HCT116 (cell line): ENCODE measurements around the gene UBAP2. TPM values are rescaled to one million over a fixed set of nuclear protein-coding genes. Genes with fewer than 3 reads are reported as not detected.

Source experiments
- ATAC-seq: fragments of 200-7000 bp; cut with Tn5 transposase; 2 replicates; pipeline ENCODE4 v1.9.1; 2020; ENCODE audit warnings: mild to moderate bottlenecking, moderate library complexity
- Bru-seq: library from RNA; stranded (reverse); fragments of 400-500 nt; gene quantifications from one replicate; lab custom pipeline; 2021; lab: Mats Ljungman, UMichigan
- BruChase-seq, 2 experiments: library from RNA; stranded (reverse); fragments of 400-500 nt; gene quantifications; one replicate each; lab custom pipeline; 2021; lab: Mats Ljungman, UMichigan
- BruUV-seq: library from RNA; stranded (reverse); fragments of 400-500 nt; replicated peaks from 2 replicates; lab custom pipeline; 2021; lab: Mats Ljungman, UMichigan
- CTCF ChIA-PET: fragments of 300-600 bp; sonication (Branson Sonifier 250); formaldehyde crosslinking; loops from one replicate; lab custom pipeline; 2021; ENCODE audit warnings: antibody characterized with exemption; lab: Charles Lee
- POLR2A ChIA-PET: fragments of 300-600, 350-600 bp; sonication (Branson Sonifier 250); formaldehyde crosslinking; loops from one replicate; lab custom pipeline; 2021; ENCODE audit warnings: antibody characterized with exemption; lab: Charles Lee
- RAD21 ChIA-PET, 2 experiments: fragments of 300-600 bp; sonication (Branson Sonifier 250); formaldehyde crosslinking; loops; one replicate each; lab custom pipeline; 2023; ENCODE audit warnings: low total read pairs in 2 of 2; ENCODE audit not compliant: uncharacterized antibody in 2 of 2, unreplicated experiment in 2 of 2, low non-redundant PET in 1 of 2; lab: Charles Lee
- DNase-seq: peaks from one replicate; pipeline ENCODE4 v3.0.0-alpha.2; 2010; ENCODE audit warnings: low read depth, low spot score
- H2AFZ ChIP-seq: fragments of 200-600 bp; shearing (Covaris generic), sonication (generic); 2 replicates; pipeline ENCODE4 v1.6.1; 2017; ENCODE audit warnings: low read depth, mixed run types, mixed read lengths, antibody characterized with exemption, low read length; ENCODE audit not compliant: poor library complexity, severe bottlenecking
- H3K27ac ChIP-seq: 2 replicates; pipeline ENCODE4 v1.5.1; 2012; ENCODE audit warnings: low read depth, low read length
- H3K27me3 ChIP-seq: fragments of 200-600 bp; sonication (generic); 2 replicates; pipeline ENCODE4 v1.6.1; 2016; ENCODE audit warnings: mixed run types, low read length, mixed read lengths; ENCODE audit not compliant: insufficient read depth
- H3K36me3 ChIP-seq, 2 experiments: fragments of 200-500 bp in 1 of 2; fragments of 200-600 bp in 1 of 2; sonication (Bioruptor generic) in 1 of 2; sonication (generic) in 1 of 2; 2 replicates each; pipeline versions ENCODE4 v1.5.1 to v1.6.1; 2014 to 2016; ENCODE audit warnings: low read length in 2 of 2, inconsistent platforms in 1 of 2, mixed read lengths in 1 of 2, mixed run types in 1 of 2; ENCODE audit not compliant: insufficient read depth in 2 of 2, control insufficient read depth in 1 of 2
- H3K4me1 ChIP-seq, 2 experiments: fragments of 200-600 bp in 1 of 2; sonication (generic) in 1 of 2; 2 replicates each; pipeline versions ENCODE4 v1.5.1 to v1.6.1; 2012 to 2017; ENCODE audit warnings: low read length in 2 of 2, inconsistent platforms in 1 of 2, mild to moderate bottlenecking in 1 of 2, mixed read lengths in 1 of 2, mixed run types in 1 of 2, moderate library complexity in 1 of 2; ENCODE audit not compliant: insufficient read depth in 2 of 2, control insufficient read depth in 1 of 2
- H3K4me2 ChIP-seq: fragments of 200-600 bp; sonication (generic); 2 replicates; pipeline ENCODE4 v1.6.1; 2017; ENCODE audit warnings: mixed run types, low read length, mixed read lengths
- H3K4me3 ChIP-seq, 2 experiments: fragments of 200-600 bp in 1 of 2; sonication (generic) in 1 of 2; replicated peaks in 1 of 2; 2 replicates each; pipeline ENCODE4 v1.5.1; 2011 to 2016; ENCODE audit warnings: low read length in 2 of 2, control low read depth in 1 of 2, low read depth in 1 of 2, mild to moderate bottlenecking in 1 of 2, mixed read lengths in 1 of 2, mixed run types in 1 of 2
- H3K79me2 ChIP-seq: fragments of 200-600 bp; sonication (generic); 2 replicates; pipeline ENCODE4 v1.6.1; 2017; ENCODE audit warnings: mild to moderate bottlenecking, mixed run types, low read length, moderate library complexity, mixed read lengths; ENCODE audit not compliant: insufficient read depth
- H3K9ac ChIP-seq: fragments of 200-600 bp; sonication (generic); 2 replicates; pipeline ENCODE4 v1.6.1; 2016; ENCODE audit warnings: low read length, mixed read lengths
- H3K9me2 ChIP-seq: fragments of 200-600 bp; sonication (generic), shearing (Covaris generic); 2 replicates; pipeline ENCODE4 v1.6.1; 2017; ENCODE audit warnings: mixed run types, mild to moderate bottlenecking, moderate library complexity; ENCODE audit not compliant: insufficient read depth
- H3K9me3 ChIP-seq, 2 experiments: fragments of 200-500 bp in 1 of 2; fragments of 200-600 bp in 1 of 2; sonication (Bioruptor generic) in 1 of 2; sonication (generic) in 1 of 2; 2 replicates each; pipeline ENCODE4 v1.6.1; 2014 to 2017; ENCODE audit warnings: low read length in 2 of 2, mixed read lengths in 2 of 2, inconsistent platforms in 1 of 2, low read depth in 1 of 2, mild to moderate bottlenecking in 1 of 2, mixed run types in 1 of 2, moderate library complexity in 1 of 2; ENCODE audit not compliant: control insufficient read depth in 1 of 2, insufficient read depth in 1 of 2
- H4K20me1 ChIP-seq: fragments of 200-600 bp; sonication (generic), shearing (Covaris generic); 2 replicates; pipeline ENCODE4 v1.6.1; 2017; ENCODE audit warnings: mixed run types, mild to moderate bottlenecking, moderate library complexity; ENCODE audit not compliant: insufficient read depth
- ATF3 ChIP-seq: IDR thresholded peaks from 2 replicates; pipeline ENCODE4 v1.6.1; 2012
- CBX3 ChIP-seq: IDR thresholded peaks from 2 replicates; pipeline ENCODE4 v1.6.1; 2012; ENCODE audit warnings: low read depth
- CEBPB ChIP-seq: IDR thresholded peaks from 2 replicates; pipeline ENCODE4 v1.6.1; 2012; ENCODE audit warnings: low read depth
- EGR1 ChIP-seq: IDR thresholded peaks from 2 replicates; pipeline ENCODE4 v1.6.1; 2012; ENCODE audit warnings: low read depth
- EZH2phosphoT487 ChIP-seq: fragments of 200-600 bp; IDR thresholded peaks from 2 replicates; pipeline ENCODE4 v1.6.1; 2018; ENCODE audit warnings: antibody characterized with exemption, borderline replicate concordance
- FOSL1 ChIP-seq: IDR thresholded peaks from 2 replicates; pipeline ENCODE4 v1.6.1; 2012; ENCODE audit warnings: low read depth
- JUND ChIP-seq: IDR thresholded peaks from 2 replicates; pipeline ENCODE4 v1.6.1; 2012
- MAX ChIP-seq: IDR thresholded peaks from 2 replicates; pipeline ENCODE4 v1.6.1; 2012
- POLR2A ChIP-seq: IDR thresholded peaks from 2 replicates; pipeline ENCODE4 v1.7.0; 2011; ENCODE audit warnings: borderline replicate concordance; ENCODE audit not compliant: insufficient read depth, insufficient read length; ENCODE audit errors: extremely low read depth
- RAD21 ChIP-seq: IDR thresholded peaks from 2 replicates; pipeline ENCODE4 v1.6.1; 2012; ENCODE audit warnings: low read depth, mild to moderate bottlenecking
- REST ChIP-seq: IDR thresholded peaks from 2 replicates; pipeline ENCODE4 v1.6.1; 2012; ENCODE audit warnings: low read depth
- SIN3A ChIP-seq: IDR thresholded peaks from 2 replicates; pipeline ENCODE4 v1.6.1; 2012; ENCODE audit warnings: low read depth
- SP1 ChIP-seq: IDR thresholded peaks from 2 replicates; pipeline ENCODE4 v1.6.1; 2012; ENCODE audit warnings: low read depth
- TCF7L2 ChIP-seq: IDR thresholded peaks from 2 replicates; pipeline ENCODE4 v1.7.0; 2011; ENCODE audit warnings: borderline replicate concordance, inconsistent platforms; ENCODE audit not compliant: insufficient read depth, insufficient read length; ENCODE audit errors: extremely low read depth
- YY1 ChIP-seq: IDR thresholded peaks from 2 replicates; pipeline ENCODE4 v1.6.1; 2011; ENCODE audit warnings: low read length, low read depth, moderate library complexity, mild to moderate bottlenecking; ENCODE audit not compliant: insufficient replicate concordance; ENCODE audit errors: extremely low read depth
- ZBTB33 ChIP-seq: IDR thresholded peaks from 2 replicates; pipeline ENCODE4 v1.6.1; 2011; ENCODE audit warnings: mild to moderate bottlenecking, low read length, moderate library complexity; ENCODE audit not compliant: insufficient replicate concordance; ENCODE audit errors: extremely low read depth
- ZFX ChIP-seq: fragments of 450-650 bp; IDR thresholded peaks from 2 replicates; pipeline ENCODE4 v1.6.1; 2017
- ZNF274 ChIP-seq: fragments of 200-500 bp; sonication (Bioruptor generic); IDR thresholded peaks from 2 replicates; pipeline ENCODE4 v1.6.1; 2014; ENCODE audit warnings: mild to moderate bottlenecking, low read depth, low read length, inconsistent platforms
- intact Hi-C: fragments of 100-400 bp; cut with micrococcal nuclease; formaldehyde crosslinking; loops from 2 replicates; pipeline ENCODE4 v1.10.0; 2022
- long read RNA-seq: library from polyadenylated mRNA; unstranded; transcript quantifications from one replicate; pipeline ENCODE4 v2.0.0, GENCODE V29; 2021; ENCODE audit not compliant: unreplicated experiment
- polyA plus RNA-seq: library from polyadenylated mRNA; unstranded; fragments of >200 nt; gene quantifications from 2 replicates; pipeline ENCODE4 v1.2.1, GENCODE V29; 2012; ENCODE audit warnings: missing spikeins
- total RNA-seq: library from RNA; stranded (reverse); gene quantifications from one replicate; pipeline ENCODE4 v1.2.1, GENCODE V29; 2021; ENCODE audit not compliant: unreplicated experiment

Gene UBAP2
- total RNA-seq (51.3 TPM), Bru-seq, nascent RNA (percentile 87 among the genes with signal in this experiment), BruChase-seq, experiment 1, labeled RNA remaining after a 6-hour chase (percentile 78 among the genes with signal in this experiment), BruChase-seq, experiment 2, labeled RNA remaining after a 2-hour chase (percentile 82 among the genes with signal in this experiment)
- polyA plus RNA-seq = 35.3 and 35.8 TPM in 2 replicates
- long read RNA-seq, full-length matches to known transcripts = 9 of 51 reads
- long read RNA-seq, partial matches to known transcripts = 32 of 51 reads
- long read RNA-seq, other reads (novel, unspliced or antisense) = 10 of 51 reads

- Histone ChIP-seq H3K9ac (peak within 1 kb of the TSS; percentile 97), H3K9me3 (no peaks in the 10 kb centered on the region), H3K27ac (peak within 1 kb of the TSS; percentile 81), H3K4me3 (peak within 1 kb of the TSS; percentile 88 to 93), H4K20me1 (no peaks in the 10 kb centered on the region), H3K9me2 (no peaks in the 10 kb centered on the region), H3K79me2 (peaks cover 47% of the 10 kb centered on the region), H3K36me3 (no peaks in the 10 kb centered on the region), H3K4me2 (peak within 1 kb of the TSS; percentile 87), H3K27me3 (no peaks in the 10 kb centered on the region), H2AFZ (peak within 1 kb of the TSS; percentile 97), H3K4me1 (peaks cover 15 to 28% of the 10 kb centered on the region in 2 experiments)
- DNase-seq = peak; percentile 97
- peak; percentile 87 for ATAC-seq
- ChIA-PET CTCF (interaction anchor here (0.6 to 0.8 kb wide), 2 partner anchors 25 to 69 kb away, joined by 3 to 5 read pairs; no protein-coding TSS in a partner anchor), POLR2A (interaction anchor here (0.9 to 1.7 kb wide), 7 partner anchors 16 to 130 kb away, joined by 3 to 6 read pairs (median 4); partner anchors contain the start of gene UBAP1), RAD21 (no interaction called here)
- intact Hi-C loops = loop anchor here (10.0 kb wide), 1 partner anchor 406 kb away; the partner anchor contains the start of genes DNAI1 and FAM219A
- no TSS peak for BruUV-seq
- TF ChIP-seq MAX (peak; percentile 94), FOSL1 (no peak), SP1 (peak; percentile 83), YY1 (peak; percentile 76), JUND (no peak), CBX3 (no peak), CEBPB (no peak), EGR1 (no peak), EZH2phosphoT487 (no peak), REST (no peak), ZBTB33 (no peak), ZNF274 (no peak), RAD21 (no peak), POLR2A (peak; percentile 77), ZFX (peak; percentile 83), ATF3 (no peak), SIN3A (peak; percentile 80; the same call in 1 of the 2 replicates), TCF7L2 (no peak)
Observed at GRCh38 chr9:34048727-34049629, at the start of gene UBAP2. UBAP2 (minus strand) TSS chr9:34048887; CDS start chr9:34017148, 31,739 bp downstream.
